Fibroblast of lung (primary cell): ENCODE measurements around the gene SLC37A4.

Source experiments
- CTCF ChIP-seq, 2 donors: IDR thresholded peaks in 1 of 2; conservative IDR thresholded peaks in 1 of 2; 1 replicate in 1 of 2; 2 replicates in 1 of 2; pipeline ENCODE4 v1.5.1; 2011 to 2012; ENCODE audit warnings: low read length in 2 of 2, control low read depth in 1 of 2, inconsistent platforms in 1 of 2, low read depth in 1 of 2, mild to moderate bottlenecking in 1 of 2
- EZH2 ChIP-seq: IDR thresholded peaks from 2 replicates; pipeline ENCODE4 v1.5.1; 2012; ENCODE audit warnings: low read length, control low read depth, mild to moderate bottlenecking; ENCODE audit errors: missing control alignments

DNA sequence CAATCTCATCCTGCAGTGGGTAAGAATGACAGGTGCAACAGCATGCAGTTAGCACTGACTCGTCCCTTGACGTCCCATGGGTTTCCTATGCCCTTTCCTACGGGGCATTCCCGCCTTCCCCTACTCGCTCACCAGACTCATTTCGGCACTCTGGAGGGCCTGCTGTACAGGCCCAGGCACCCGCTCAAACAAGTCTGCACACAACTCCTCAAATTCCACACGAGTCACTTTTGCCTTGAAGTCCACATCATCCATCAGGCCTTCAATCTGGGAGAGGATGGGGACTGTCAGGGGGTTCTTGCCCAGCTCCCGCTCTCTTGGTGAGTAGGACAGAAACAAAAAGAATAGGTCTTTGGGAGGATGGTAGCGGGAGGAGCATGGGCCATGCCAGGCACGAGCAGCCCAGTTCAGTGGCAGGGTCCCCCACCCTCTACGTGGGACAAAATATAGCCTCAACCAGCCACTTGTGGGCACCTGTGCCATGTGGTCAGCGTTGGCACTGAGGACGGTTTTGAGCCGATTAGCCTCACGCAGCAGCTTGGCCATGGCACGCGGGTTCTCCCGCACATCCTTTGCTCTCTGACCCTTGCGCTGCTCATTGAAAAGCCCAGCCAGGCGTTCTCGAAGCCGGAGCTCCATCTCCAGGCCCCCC is 21.6 kb upstream of the SLC37A4 start:
- TF ChIP-seq EZH2 (no peak), CTCF (conservative IDR thresholded peaks at IDR 0.05 in 1 of 2, IDR thresholded peaks at IDR 0.05 in 1 of 2; ENCODE audit: low read depth in 1 of 2, low read length in 2 of 2) (no peak)
